Measurements from ENCODE around the gene CAPZA1. TPM values are rescaled to one million over a fixed set of nuclear protein-coding genes. Genes with fewer than 3 reads are reported as not detected.

Gene CAPZA1
- total RNA-seq, 1 experiment from 2014 or later = 97.5 TPM

GRCh38 chr1:112625696-112626095, 6.1 kb downstream of the CAPZA1 start (continued):
- TF ChIP-seq MXD4 (CRISPR knock-in tag; IDR thresholded peaks at IDR 0.05; ENCODE audit: borderline replicate concordance) (no peak), HMGXB4 (CRISPR knock-in tag; IDR thresholded peaks at IDR 0.05) (no peak), NFYB (CRISPR knock-in tag; conservative IDR thresholded peaks at IDR 0.05; ENCODE audit: low read depth) (no peak), ZBTB43 (CRISPR knock-in tag; IDR thresholded peaks at IDR 0.05) (no peak), ZNF317 (CRISPR knock-in tag; IDR thresholded peaks at IDR 0.05; ENCODE audit: borderline replicate concordance, low read depth) (no peak), MAX (CRISPR knock-in tag; IDR thresholded peaks at IDR 0.05) (no peak), OVOL2 (CRISPR knock-in tag; IDR thresholded peaks at IDR 0.05; ENCODE audit: borderline replicate concordance) (no peak), RORB (CRISPR knock-in tag; IDR thresholded peaks at IDR 0.05) (no peak), IRF2 (CRISPR knock-in tag; IDR thresholded peaks at IDR 0.05; ENCODE audit: borderline replicate concordance, low read depth) (no peak), SP1 (CRISPR knock-in tag; conservative IDR thresholded peaks at IDR 0.05) (no peak), ATF2 (CRISPR knock-in tag; IDR thresholded peaks at IDR 0.05; ENCODE audit: borderline replicate concordance, low read depth) (no peak), ZNF263 (CRISPR knock-in tag; IDR thresholded peaks at IDR 0.05; ENCODE audit: low read depth) (no peak)

- POLR2A ChIA-PET = no interaction called here
- no peak overlapping the region for H3K27ac Mint-ChIP-seq
- no peak overlapping the region for H3K4me3 Mint-ChIP-seq
- CTCF ChIA-PET = no interaction called here
- peaks cover 6% of the 10 kb centered on the region; the same call in 1 of the 2 replicates for H3K36me3 Mint-ChIP-seq
- no peak for TF ChIP-seq OVOL2 (CRISPR knock-in tag; IDR thresholded peaks at IDR 0.05; ENCODE audit: borderline replicate concordance)
- DNase-seq (ENCODE audit: low spot score) (no peak), ATAC-seq (no peak)
- H3K9me3 Mint-ChIP-seq = no peaks in the 10 kb centered on the region
- H3K4me1 Mint-ChIP-seq = peaks cover 4% of the 10 kb centered on the region; the same call in 1 of the 2 replicates
- no peaks in the 10 kb centered on the region for H3K27me3 Mint-ChIP-seq (ENCODE audit: low read depth)
These were observed 6.6 kb downstream of the CAPZA1 start for GRCh38 chr1:112626193-112626592.

GRCh38 chr1:112626887-112627286, 7.3 kb downstream of the CAPZA1 start:
- DNase-seq (ENCODE audit: low spot score) (no peak), ATAC-seq (no peak)
- Mint-ChIP-seq H3K4me3 (no peak overlapping the region), H3K36me3 (peaks cover 6% of the 10 kb centered on the region; the same call in 1 of the 2 replicates), H3K27me3 (ENCODE audit: low read depth) (no peaks in the 10 kb centered on the region), H3K27ac (no peak overlapping the region), H3K4me1 (0 out of 2 replicates have a peak, but pooled peaks cover 3% of the 10 kb centered on the region), H3K9me3 (no peaks in the 10 kb centered on the region)
- CTCF ChIA-PET = interaction anchor here (0.7 kb wide), 1 partner anchor 832 kb away, joined by 5 read pairs; no protein-coding TSS in a partner anchor
- POLR2A ChIA-PET = interaction anchor here (0.6 kb wide), 1 partner anchor 34 kb away, joined by 6 read pairs; no protein-coding TSS in a partner anchor
- TF ChIP-seq OVOL2 (CRISPR knock-in tag; IDR thresholded peaks at IDR 0.05; ENCODE audit: borderline replicate concordance) (no peak), IRF1 (CRISPR knock-in tag; IDR thresholded peaks at IDR 0.05) (no peak), USF1 (CRISPR knock-in tag; IDR thresholded peaks at IDR 0.05) (no peak), ZNF425 (CRISPR knock-in tag; conservative IDR thresholded peaks at IDR 0.05) (no peak), ZNF317 (CRISPR knock-in tag; IDR thresholded peaks at IDR 0.05; ENCODE audit: borderline replicate concordance, low read depth) (no peak), AFF4 (CRISPR knock-in tag; IDR thresholded peaks at IDR 0.05; ENCODE audit: borderline replicate concordance) (no peak), NR1H2 (CRISPR knock-in tag; IDR thresholded peaks at IDR 0.05) (no peak), CBFB (CRISPR knock-in tag; IDR thresholded peaks at IDR 0.05; ENCODE audit: low read depth) (no peak), NFE2L1 (CRISPR knock-in tag; IDR thresholded peaks at IDR 0.05) (no peak), TEAD1 (CRISPR knock-in tag; IDR thresholded peaks at IDR 0.05) (no peak), PRRX2 (CRISPR knock-in tag; IDR thresholded peaks at IDR 0.05) (no peak)
